B cell (primary cell): ENCODE results near the gene CELF4. TPM values are rescaled to one million over a fixed set of nuclear protein-coding genes. Genes with fewer than 3 reads are reported as not detected.

Experiments used
- ATAC-seq: fragments of 200-7000 bp; cut with Tn5 transposase; one replicate; pipeline ENCODE4 v1.10.0; 2021; ENCODE audit warnings: low read depth, mild to moderate bottlenecking, moderate number of reproducible peaks, moderate library complexity
- CTCF ChIA-PET: fragments of 350-600 bp; sonication (Branson Sonifier 250); formaldehyde crosslinking; loops from one replicate; lab custom pipeline; 2021; ENCODE audit warnings: antibody characterized with exemption, inconsistent platforms; lab: Charles Lee
- POLR2A ChIA-PET: fragments of 350-600 bp; sonication (Branson Sonifier 250); formaldehyde crosslinking; loops from one replicate; lab custom pipeline; 2021; ENCODE audit warnings: antibody characterized with exemption; lab: Charles Lee
- DNase-seq: peaks from one replicate; pipeline ENCODE4 v3.0.0; 2013
- H2AFZ ChIP-seq: 2 replicates; pipeline ENCODE4 v1.6.1; 2012; ENCODE audit warnings: mild to moderate bottlenecking, low read depth, low read length; ENCODE audit not compliant: insufficient read depth, poor library complexity, severe bottlenecking
- H3K27ac ChIP-seq, 2 donors: 1 replicate in 1 of 2; 2 replicates in 1 of 2; pipeline ENCODE4 v1.5.1; 2012 to 2013; ENCODE audit warnings: low read length in 2 of 2, mild to moderate bottlenecking in 2 of 2, moderate library complexity in 1 of 2
- H3K27me3 ChIP-seq, 4 experiments: fragments of 200-600 bp in 1 of 4; sonication (generic) in 1 of 4; replicated peaks in 1 of 4; 1 replicate in 2 of 4; 2 replicates in 2 of 4; pipeline versions ENCODE4 v1.6.1 to v1.7.0; 2013 to 2016; ENCODE audit warnings: low read length in 3 of 4, mild to moderate bottlenecking in 2 of 4, mixed read lengths in 1 of 4, moderate library complexity in 1 of 4; ENCODE audit not compliant: insufficient read depth in 4 of 4, control insufficient read depth in 3 of 4; ENCODE audit errors: control extremely low read depth in 1 of 4
- H3K36me3 ChIP-seq, 2 experiments: replicated peaks in 1 of 2; 1 replicate in 1 of 2; 2 replicates in 1 of 2; pipeline versions ENCODE4 v1.6.1 to v1.7.1; 2013; ENCODE audit warnings: low read length in 1 of 2; ENCODE audit not compliant: insufficient read depth in 2 of 2, control insufficient read depth in 1 of 2; ENCODE audit errors: control extremely low read depth in 1 of 2, extremely low read depth in 1 of 2
- H3K4me1 ChIP-seq, 2 donors: fragments of 200-600 bp in 1 of 2; sonication (generic) in 1 of 2; 1 replicate in 1 of 2; 2 replicates in 1 of 2; pipeline versions ENCODE4 v1.5.1 to v1.6.1; 2013 to 2017; ENCODE audit warnings: low read length in 2 of 2; ENCODE audit not compliant: control insufficient read depth in 2 of 2, insufficient read depth in 2 of 2
- H3K4me2 ChIP-seq: replicated peaks from 2 replicates; pipeline ENCODE3; 2012; ENCODE audit warnings: mild to moderate bottlenecking, low read depth, low read length; ENCODE audit not compliant: poor library complexity, severe bottlenecking
- H3K4me3 ChIP-seq, 5 experiments: fragments of 200-600 bp in 1 of 5; sonication (generic) in 1 of 5; 1 replicate in 3 of 5; 2 replicates in 2 of 5; pipeline versions ENCODE4 v1.5.1 to v1.7.0; 2011 to 2016; ENCODE audit warnings: low read length in 4 of 5, mild to moderate bottlenecking in 4 of 5, low read depth in 2 of 5, control low read depth in 1 of 5, moderate library complexity in 1 of 5; ENCODE audit not compliant: insufficient read depth in 1 of 5; ENCODE audit errors: control extremely low read depth in 1 of 5, extremely low read depth in 1 of 5
- H3K79me2 ChIP-seq: fragments of 200-600 bp; sonication (generic); one replicate; pipeline ENCODE4 v1.6.0; 2016; ENCODE audit warnings: low read length; ENCODE audit not compliant: control insufficient read depth, insufficient read depth
- H3K9ac ChIP-seq: fragments of 200-600 bp; sonication (generic); 2 replicates; pipeline ENCODE4 v1.6.1; 2017; ENCODE audit warnings: mild to moderate bottlenecking, low read length, moderate library complexity
- H3K9me3 ChIP-seq, 3 donors: one replicate each; pipeline versions ENCODE4 v1.6.1 to v1.7.1; 2013; ENCODE audit warnings: low read length in 2 of 3; ENCODE audit not compliant: control insufficient read depth in 2 of 3, insufficient read depth in 1 of 3; ENCODE audit errors: control extremely low read depth in 1 of 3
- H4K20me1 ChIP-seq: 2 replicates; pipeline ENCODE4 v1.6.0; 2012; ENCODE audit warnings: mild to moderate bottlenecking, low read length; ENCODE audit not compliant: insufficient read depth, control insufficient read depth, poor library complexity, severe bottlenecking
- H3K27ac Mint-ChIP-seq: one replicate; pipeline ENCODE4 v1.8.0; 2021; ENCODE audit warnings: mixed read lengths
- H3K27me3 Mint-ChIP-seq: one replicate; pipeline ENCODE4 v1.8.0; 2021; ENCODE audit warnings: mixed read lengths
- H3K4me1 Mint-ChIP-seq: one replicate; pipeline ENCODE4 v1.8.0; 2021; ENCODE audit warnings: mixed read lengths
- H3K4me3 Mint-ChIP-seq: one replicate; pipeline ENCODE4 v1.8.0; 2021; ENCODE audit warnings: mixed read lengths
- H3K9me3 Mint-ChIP-seq: one replicate; pipeline ENCODE4 v1.8.0; 2022; ENCODE audit warnings: mixed read lengths; ENCODE audit not compliant: insufficient read depth
- EZH2 ChIP-seq: IDR thresholded peaks from 2 replicates; pipeline ENCODE4 v1.6.1; 2012; ENCODE audit warnings: borderline replicate concordance, low read depth, mild to moderate bottlenecking, moderate library complexity, low read length; ENCODE audit not compliant: insufficient read depth, poor library complexity, severe bottlenecking
- WGBS: methylation state at CpG from one replicate; pipeline ENCODE4 v1.1.5; 2013; ENCODE audit warnings: missing lambda C conversion rate; ENCODE audit not compliant: insufficient coverage; 5-methylcytosine and 5-hydroxymethylcytosine counted together
- intact Hi-C: fragments of 100-400 bp; cut with micrococcal nuclease; formaldehyde crosslinking; loops from one replicate; pipeline ENCODE4 v1.10.0; 2022
- polyA plus RNA-seq: library from polyadenylated mRNA; depleted of rRNA; stranded (reverse); fragments of >200 nt; gene quantifications from 2 replicates; pipeline ENCODE4 v1.2.3, GENCODE V29; 2012
- total RNA-seq, 2 donors: library from RNA; stranded (reverse); fragments of 120-200 nt in 1 of 2; gene quantifications; 1 replicate in 1 of 2; 2 replicates in 1 of 2; pipeline versions ENCODE4 v1.2.3 to v1.2.4, GENCODE V29; 2013 to 2022
- TF ChIP-seq, protein P1 (sequence below): fragments of 200-600 bp; IDR thresholded peaks from one replicate; pipeline ENCODE4 v1.8.0; 2022; ENCODE audit warnings: antibody characterized with exemption, mild to moderate bottlenecking

The CELF4 gene
- total and polyA plus RNA-seq, 2 donors (not counting 1 experiment from before 2014, with no cell fraction given), result not detected

DNA sequence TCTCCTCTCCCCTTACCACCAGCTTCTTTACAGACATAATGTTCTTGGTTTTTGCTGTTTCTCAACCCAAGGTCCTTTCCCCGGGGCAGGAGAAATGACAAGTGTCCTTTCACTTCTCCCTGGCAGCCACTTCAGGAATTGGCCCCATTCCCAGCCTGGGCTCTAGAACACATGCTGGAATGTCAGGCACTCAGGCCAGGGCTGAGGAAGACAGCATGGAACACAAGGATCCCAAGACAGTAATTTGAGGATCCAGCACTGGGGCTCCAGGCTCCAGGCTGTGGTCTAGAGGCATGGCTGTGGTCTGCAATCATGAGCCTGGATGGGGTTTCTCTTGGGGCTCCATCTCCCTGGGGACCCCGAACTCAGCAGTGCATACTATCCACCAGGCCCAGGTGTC, 201.4 kb downstream of the CELF4 start:
- ChIA-PET POLR2A (no interaction called here), CTCF (no interaction called here)
- Histone ChIP-seq H3K27ac (no peak overlapping the region), H3K27me3 (peaks cover 0 to 11% (median 3%) of the 10 kb centered on the region in 4 experiments), H3K4me3 (no peak overlapping the region), H2AFZ (no peak overlapping the region), H4K20me1 (no peaks in the 10 kb centered on the region), H3K4me2 (no peak overlapping the region), H3K36me3 (no peaks in the 10 kb centered on the region), H3K9ac (no peak overlapping the region), H3K79me2 (no peaks in the 10 kb centered on the region), H3K9me3 (peaks cover 0 to 8% (median 0%) of the 10 kb centered on the region in 3 donors), H3K4me1 (no peaks in the 10 kb centered on the region)
- no peak for ATAC-seq
- peaks cover 22% of the 10 kb centered on the region for H3K27me3 Mint-ChIP-seq
- no peaks in the 10 kb centered on the region for H3K9me3 Mint-ChIP-seq
- H3K4me1 Mint-ChIP-seq, result no peaks in the 10 kb centered on the region
- H3K4me3 Mint-ChIP-seq, result no peak overlapping the region
- TF ChIP-seq, protein P1, sequence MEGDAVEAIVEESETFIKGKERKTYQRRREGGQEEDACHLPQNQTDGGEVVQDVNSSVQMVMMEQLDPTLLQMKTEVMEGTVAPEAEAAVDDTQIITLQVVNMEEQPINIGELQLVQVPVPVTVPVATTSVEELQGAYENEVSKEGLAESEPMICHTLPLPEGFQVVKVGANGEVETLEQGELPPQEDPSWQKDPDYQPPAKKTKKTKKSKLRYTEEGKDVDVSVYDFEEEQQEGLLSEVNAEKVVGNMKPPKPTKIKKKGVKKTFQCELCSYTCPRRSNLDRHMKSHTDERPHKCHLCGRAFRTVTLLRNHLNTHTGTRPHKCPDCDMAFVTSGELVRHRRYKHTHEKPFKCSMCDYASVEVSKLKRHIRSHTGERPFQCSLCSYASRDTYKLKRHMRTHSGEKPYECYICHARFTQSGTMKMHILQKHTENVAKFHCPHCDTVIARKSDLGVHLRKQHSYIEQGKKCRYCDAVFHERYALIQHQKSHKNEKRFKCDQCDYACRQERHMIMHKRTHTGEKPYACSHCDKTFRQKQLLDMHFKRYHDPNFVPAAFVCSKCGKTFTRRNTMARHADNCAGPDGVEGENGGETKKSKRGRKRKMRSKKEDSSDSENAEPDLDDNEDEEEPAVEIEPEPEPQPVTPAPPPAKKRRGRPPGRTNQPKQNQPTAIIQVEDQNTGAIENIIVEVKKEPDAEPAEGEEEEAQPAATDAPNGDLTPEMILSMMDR, result no peak
- no peak for TF ChIP-seq EZH2
- WGBS, result 80% methylated on average over 1 of the region's 2 CpGs
- DNase-seq, result no peak
- intact Hi-C loops, result no loop called here
- no peak overlapping the region for H3K27ac Mint-ChIP-seq

- ChIA-PET CTCF (no interaction called here), POLR2A (no interaction called here)
- no peak overlapping the region for H3K4me3 Mint-ChIP-seq
- H3K79me2 ChIP-seq, result no peaks in the 10 kb centered on the region
- H3K36me3 ChIP-seq, result no peaks in the 10 kb centered on the region
- no peak overlapping the region for H3K4me2 ChIP-seq
- no peak overlapping the region for H3K27ac Mint-ChIP-seq
- H3K9me3 ChIP-seq, result peaks cover 0 to 8% (median 0%) of the 10 kb centered on the region in 3 donors
- H3K27me3 Mint-ChIP-seq, result peaks cover 22% of the 10 kb centered on the region
- DNase-seq, result no peak
- no peaks in the 10 kb centered on the region for H4K20me1 ChIP-seq
- H3K9ac ChIP-seq, result no peak overlapping the region
- no peaks in the 10 kb centered on the region for H3K9me3 Mint-ChIP-seq
- H3K4me1 ChIP-seq, result no peaks in the 10 kb centered on the region
- H3K4me1 Mint-ChIP-seq, result no peaks in the 10 kb centered on the region
- intact Hi-C loops, result no loop called here
- peaks cover 0 to 11% (median 3%) of the 10 kb centered on the region in 4 experiments for H3K27me3 ChIP-seq
- no peak for ATAC-seq
- H3K27ac ChIP-seq, result no peak overlapping the region
- WGBS, result 38% methylated on average over 21 of the region's 21 CpGs
- H2AFZ ChIP-seq, result no peak overlapping the region
- H3K4me3 ChIP-seq, result no peak overlapping the region
- TF ChIP-seq, protein P1, result no peak
- TF ChIP-seq EZH2, result no peak
Observed at GRCh38 chr18:37362158-37362890, 203.3 kb downstream of the CELF4 start.
